ENCODE measurements around the gene FOXC2. TPM values are rescaled to one million over a fixed set of nuclear protein-coding genes. Genes with fewer than 3 reads are reported as not detected.

Gene FOXC2
- total and polyA plus RNA-seq, 2 of the 13 experiments (the other 11 are each of a cell fraction or from before 2014, with no cell fraction given): not detected

DNA sequence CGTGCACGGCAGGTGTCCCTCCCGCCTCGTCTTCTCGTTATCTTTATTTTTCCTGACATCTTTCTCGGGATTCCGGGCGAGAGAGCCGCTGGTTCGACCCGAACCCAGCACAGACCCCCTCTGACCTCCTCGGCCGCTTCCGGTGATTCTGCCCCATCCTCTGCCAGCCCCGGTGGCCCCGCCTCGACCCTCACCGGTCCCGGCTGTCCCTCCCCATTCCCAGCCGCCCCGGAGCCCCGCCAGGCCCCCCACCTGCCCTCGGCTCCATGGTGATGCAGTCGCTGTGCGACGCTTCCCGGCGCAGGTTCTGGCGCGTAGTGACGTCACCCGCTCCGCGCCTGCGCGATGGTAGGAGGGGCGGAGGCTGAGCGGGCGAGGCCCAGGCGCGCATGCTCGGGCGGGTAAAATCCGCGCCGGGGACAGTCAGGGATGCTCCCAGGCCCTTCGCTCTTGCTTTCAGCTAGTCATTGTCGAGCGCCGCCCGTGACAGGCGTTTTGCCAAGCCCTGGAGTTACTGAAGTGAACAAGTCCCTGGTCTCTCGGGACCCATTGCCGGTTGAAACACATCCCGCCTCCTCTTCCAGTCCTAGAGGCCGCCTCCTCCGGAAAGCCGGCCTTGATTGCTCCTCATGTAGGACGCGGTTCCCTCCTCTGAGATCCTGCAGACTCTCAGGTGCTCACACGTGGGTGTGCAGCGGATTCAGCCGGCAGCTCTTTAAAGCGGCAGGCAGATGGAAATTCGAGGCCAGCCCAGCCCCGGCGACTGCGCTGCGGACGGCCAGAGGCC, 11.5 kb upstream of the FOXC2 start, which contains the start of gene MTHFSD (continued):
- TF ChIP-seq TAF15 (IDR thresholded peaks at IDR 0.05; ENCODE audit: low read depth, low read length, poor library complexity, severe bottlenecking) (no peak), HHEX (CRISPR knock-in tag; IDR thresholded peaks at IDR 0.05) (no peak), NFIC (IDR thresholded peaks at IDR 0.05; ENCODE audit: low read length) (no peak), DR1 (CRISPR knock-in tag; IDR thresholded peaks at IDR 0.05) (peak; percentile 87), KLF6 (CRISPR knock-in tag; IDR thresholded peaks at IDR 0.05) (peak; percentile 78; the same call in 1 of the 2 replicates), POLR2AphosphoS5 (IDR thresholded peaks at IDR 0.05; ENCODE audit: low read depth, low read length) (peak; percentile 93), TCF7L2 (IDR thresholded peaks at IDR 0.05; ENCODE audit: low read depth, low read length) (no peak), ETV5 (CRISPR knock-in tag; IDR thresholded peaks at IDR 0.05; ENCODE audit: borderline replicate concordance) (0 out of 2 replicates have a peak, but pooled peaks have one; percentile 38), GTF3A (CRISPR knock-in tag; conservative IDR thresholded peaks at IDR 0.05) (no peak), XBP1 (CRISPR knock-in tag; IDR thresholded peaks at IDR 0.05) (0 out of 2 replicates have a peak, but pooled peaks have one; percentile 35), ZNF549 (CRISPR knock-in tag; IDR thresholded peaks at IDR 0.05) (no peak), ZNF605 (CRISPR knock-in tag; IDR thresholded peaks at IDR 0.05) (peak; percentile 89), MED13 (CRISPR knock-in tag; IDR thresholded peaks at IDR 0.05) (no peak; the same call in 1 of the 2 replicates), IKZF4 (CRISPR knock-in tag; IDR thresholded peaks at IDR 0.05; ENCODE audit: borderline replicate concordance, low read depth, not compliant biosample characterization) (peak; percentile 73), RCOR2 (CRISPR knock-in tag; IDR thresholded peaks at IDR 0.05) (peak; percentile 71; the same call in 1 of the 2 replicates), FOSL1 (CRISPR knock-in tag; IDR thresholded peaks at IDR 0.05; ENCODE audit: borderline replicate concordance) (0 out of 2 replicates have a peak, but pooled peaks have one; percentile 25), SIN3B (IDR thresholded peaks at IDR 0.05; ENCODE audit: low read length) (peak; percentile 83), PCBP1 (IDR thresholded peaks at IDR 0.05; ENCODE audit: borderline replicate concordance, low read depth, low read length) (0 out of 2 replicates have a peak, but pooled peaks have one; percentile 17), ZNF773 (CRISPR knock-in tag; IDR thresholded peaks at IDR 0.05; ENCODE audit: borderline replicate concordance) (peak; percentile 70; the same call in 1 of the 2 replicates), ZFP90 (CRISPR knock-in tag; IDR thresholded peaks at IDR 0.05; ENCODE audit: borderline replicate concordance) (no peak; the same call in 1 of the 2 replicates), ZNF207 (IDR thresholded peaks at IDR 0.05; ENCODE audit: borderline replicate concordance) (no peak), SETDB1 (CRISPR knock-in tag; IDR thresholded peaks at IDR 0.05; ENCODE audit: borderline replicate concordance) (no peak), CBFB (CRISPR knock-in tag; IDR thresholded peaks at IDR 0.05) (peak; percentile 73; the same call in 1 of the 2 replicates), MIXL1 (CRISPR knock-in tag; IDR thresholded peaks at IDR 0.05) (no peak), ZNF737 (CRISPR knock-in tag; IDR thresholded peaks at IDR 0.05; ENCODE audit: borderline replicate concordance) (no peak), MAFK (conservative IDR thresholded peaks at IDR 0.05 in 1 of 2, IDR thresholded peaks at IDR 0.05 in 1 of 2; ENCODE audit: low read length in 2 of 2) (no peak), GATA4 (IDR thresholded peaks at IDR 0.05; ENCODE audit: borderline replicate concordance, low read depth) (peak; percentile 59; the same call in 1 of the 2 replicates), JARID2 (CRISPR knock-in tag; IDR thresholded peaks at IDR 0.05; ENCODE audit: insufficient replicate concordance) (no peak)
- TF ChIP-seq, protein P1, sequence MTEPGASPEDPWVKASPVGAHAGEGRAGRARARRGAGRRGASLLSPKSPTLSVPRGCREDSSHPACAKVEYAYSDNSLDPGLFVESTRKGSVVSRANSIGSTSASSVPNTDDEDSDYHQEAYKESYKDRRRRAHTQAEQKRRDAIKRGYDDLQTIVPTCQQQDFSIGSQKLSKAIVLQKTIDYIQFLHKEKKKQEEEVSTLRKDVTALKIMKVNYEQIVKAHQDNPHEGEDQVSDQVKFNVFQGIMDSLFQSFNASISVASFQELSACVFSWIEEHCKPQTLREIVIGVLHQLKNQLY (CRISPR knock-in tag; IDR thresholded peaks at IDR 0.05): no peak
- TF ChIP-seq, protein P2, sequence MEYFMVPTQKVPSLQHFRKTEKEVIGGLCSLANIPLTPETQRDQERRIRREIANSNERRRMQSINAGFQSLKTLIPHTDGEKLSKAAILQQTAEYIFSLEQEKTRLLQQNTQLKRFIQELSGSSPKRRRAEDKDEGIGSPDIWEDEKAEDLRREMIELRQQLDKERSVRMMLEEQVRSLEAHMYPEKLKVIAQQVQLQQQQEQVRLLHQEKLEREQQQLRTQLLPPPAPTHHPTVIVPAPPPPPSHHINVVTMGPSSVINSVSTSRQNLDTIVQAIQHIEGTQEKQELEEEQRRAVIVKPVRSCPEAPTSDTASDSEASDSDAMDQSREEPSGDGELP (IDR thresholded peaks at IDR 0.05; ENCODE audit: borderline replicate concordance, low read depth): no peak; the same call in 1 of the 2 replicates
